Measurements from ENCODE around the gene TAS2R7. TPM values are rescaled to one million over a fixed set of nuclear protein-coding genes. Genes with fewer than 3 reads are reported as not detected.

TAS2R7 gene
- total RNA-seq, result not detected

- H3K9me3 ChIP-seq, result no peaks in the 10 kb centered on the region
- no peaks in the 10 kb centered on the region for H3K4me1 ChIP-seq
- no peak within 1 kb of the TSS for H3K27ac ChIP-seq
- no peaks in the 10 kb centered on the region for H3K27me3 ChIP-seq
- no peak for TF ChIP-seq CTCF (IDR thresholded peaks at IDR 0.05)
- no peaks in the 10 kb centered on the region for H3K36me3 ChIP-seq
- H3K4me3 ChIP-seq, result no peak within 1 kb of the TSS
- no peak for DNase-seq (ENCODE audit: low spot score in 2 of 2)
- intact Hi-C loops (cut with DNase I), result no loop called here
Measured at GRCh38 chr12:10802587-10802986, at the start of gene TAS2R7. Gene TAS2R7, minus strand, starts transcription at chr12:10802627. Its CDS starts 57 bp downstream, at chr12:10802570.

GRCh38 chr12:10851243-10851858 is 48.9 kb upstream of the TAS2R7 start:
- H3K9me3 ChIP-seq, result peaks cover 0 to 5% of the 10 kb centered on the region in 2 donors
- no peak overlapping the region for H3K27ac ChIP-seq
- DNase-seq (ENCODE audit: low spot score in 2 of 2), result no peak
- no peak for TF ChIP-seq CTCF (IDR thresholded peaks at IDR 0.05)
- peaks cover 0 to 8% of the 10 kb centered on the region in 2 donors for H3K36me3 ChIP-seq
- H3K4me3 ChIP-seq, result no peak overlapping the region
- intact Hi-C loops (cut with DNase I), result no loop called here
- no peaks in the 10 kb centered on the region for H3K4me1 ChIP-seq
- H3K27me3 ChIP-seq, result no peaks in the 10 kb centered on the region

GRCh38 chr12:10849425-10849878 is 47.0 kb upstream of the TAS2R7 start, which contains the start of gene PRR4:
Gene PRR4, minus strand, starts transcription at chr12:10849475. Its CDS starts 38 bp downstream, at chr12:10849437.
- no peaks in the 10 kb centered on the region for H3K36me3 ChIP-seq
- no peak for TF ChIP-seq CTCF (IDR thresholded peaks at IDR 0.05)

GRCh38 chr12:10847744-10848143 is 45.3 kb upstream of the TAS2R7 start:
- Histone ChIP-seq H3K27ac (no peak overlapping the region), H3K4me1 (no peaks in the 10 kb centered on the region), H3K9me3 (no peaks in the 10 kb centered on the region), H3K36me3 (no peaks in the 10 kb centered on the region), H3K4me3 (no peak overlapping the region), H3K27me3 (no peaks in the 10 kb centered on the region)
- DNase-seq (ENCODE audit: low spot score in 2 of 2), result no peak
- no peak for TF ChIP-seq CTCF (IDR thresholded peaks at IDR 0.05)
- intact Hi-C loops (cut with DNase I), result no loop called here

More at GRCh38 chr12:10849425-10849878, 47.0 kb upstream of the TAS2R7 start, which contains the start of gene PRR4:
- Histone ChIP-seq H3K4me3 (no peak within 1 kb of the TSS), H3K27me3 (no peaks in the 10 kb centered on the region), H3K27ac (no peak within 1 kb of the TSS), H3K4me1 (no peaks in the 10 kb centered on the region), H3K9me3 (no peaks in the 10 kb centered on the region)
- DNase-seq (ENCODE audit: low spot score in 2 of 2), result no peak
- intact Hi-C loops (cut with DNase I), result no loop called here

- H3K4me1 ChIP-seq, result no peaks in the 10 kb centered on the region
- H3K27ac ChIP-seq, result no peak overlapping the region
- H3K4me3 ChIP-seq, result no peak overlapping the region
- DNase-seq (ENCODE audit: low spot score in 2 of 2), result no peak
- intact Hi-C loops (cut with DNase I), result no loop called here
- no peak for TF ChIP-seq CTCF (IDR thresholded peaks at IDR 0.05)
- H3K9me3 ChIP-seq, result no peaks in the 10 kb centered on the region
- H3K27me3 ChIP-seq, result no peaks in the 10 kb centered on the region
- no peaks in the 10 kb centered on the region for H3K36me3 ChIP-seq
Measured at GRCh38 chr12:10842862-10843261, 40.4 kb upstream of the TAS2R7 start.
